Measurements from ENCODE around the gene NDUFS8. TPM values are rescaled to one million over a fixed set of nuclear protein-coding genes. Genes with fewer than 3 reads are reported as not detected.

Gene NDUFS8
- total and polyA plus RNA-seq, 2 of the 13 experiments (the other 11 are each of a cell fraction or from before 2014, with no cell fraction given), result 96.7 to 158 TPM

DNA sequence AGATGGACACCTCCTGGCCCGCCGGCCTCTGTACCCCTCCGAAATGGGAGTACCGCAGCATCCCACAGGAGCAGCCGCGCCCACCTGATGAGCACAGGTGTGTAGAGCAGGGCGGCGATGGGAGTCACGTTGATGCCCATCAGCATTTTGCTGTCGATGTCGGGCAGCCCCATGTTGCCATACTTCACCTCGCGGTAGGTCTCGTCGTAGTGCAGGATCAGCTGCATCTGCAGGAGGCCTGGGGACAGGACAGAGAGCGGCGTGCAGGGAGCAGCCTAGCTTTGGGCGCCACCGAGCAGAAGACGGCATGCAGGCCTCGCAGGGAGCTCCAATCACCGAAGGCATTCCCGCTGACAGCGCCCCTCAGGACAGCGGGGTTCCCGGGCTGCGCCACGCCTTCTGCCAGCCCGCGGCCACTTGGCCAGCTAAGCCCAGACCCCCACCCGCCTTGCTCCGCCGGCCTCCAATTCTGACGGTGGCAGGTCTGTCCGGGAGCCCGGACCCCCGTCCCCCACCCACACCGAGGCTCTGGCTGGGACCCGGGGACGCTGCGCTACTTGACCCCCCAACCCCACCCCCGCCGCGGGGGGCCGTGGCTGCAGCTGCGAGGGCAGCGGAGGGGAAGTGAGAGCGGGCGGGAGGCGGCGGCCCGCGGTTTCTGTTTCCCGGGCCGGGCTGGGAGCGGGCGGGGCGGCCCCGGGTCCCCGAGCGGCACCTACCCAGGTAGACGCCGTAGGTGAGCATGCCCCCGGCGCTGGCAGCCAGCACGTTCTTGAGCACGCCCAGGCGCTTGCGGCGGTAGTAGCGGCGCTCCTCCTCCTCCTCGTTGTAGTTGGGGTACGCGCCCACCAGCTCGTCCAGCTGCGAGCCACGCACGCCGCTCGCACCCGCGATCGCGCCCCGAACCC, 27.3 kb upstream of the NDUFS8 start:
- CTCF ChIA-PET (ENCODE audit: low intra/inter-chr PET ratio, low total read pairs), result no interaction called here
- POLR2A ChIA-PET, result interaction anchor here (1.4 kb wide), 1 partner anchor 35 kb away, joined by 3 read pairs; the partner anchor contains the start of gene TCIRG1
- no TSS peak for BruUV-seq (replicated peaks)
- TF ChIP-seq MTA1 (CRISPR knock-in tag; IDR thresholded peaks at IDR 0.05; ENCODE audit: borderline replicate concordance) (peak; percentile 29; the same call in 1 of the 2 replicates), EZH2 (conservative IDR thresholded peaks at IDR 0.05; ENCODE audit: low read depth, low read length) (no peak), REPIN1 (CRISPR knock-in tag; IDR thresholded peaks at IDR 0.05; ENCODE audit: borderline replicate concordance, low read depth) (no peak), ZNF674 (CRISPR knock-in tag; IDR thresholded peaks at IDR 0.05; ENCODE audit: low read depth) (no peak), SKI (IDR thresholded peaks at IDR 0.05; ENCODE audit: partially characterized antibody) (no peak), ZNF7 (CRISPR knock-in tag; IDR thresholded peaks at IDR 0.05) (no peak)
- TF ChIP-seq, protein P1, sequence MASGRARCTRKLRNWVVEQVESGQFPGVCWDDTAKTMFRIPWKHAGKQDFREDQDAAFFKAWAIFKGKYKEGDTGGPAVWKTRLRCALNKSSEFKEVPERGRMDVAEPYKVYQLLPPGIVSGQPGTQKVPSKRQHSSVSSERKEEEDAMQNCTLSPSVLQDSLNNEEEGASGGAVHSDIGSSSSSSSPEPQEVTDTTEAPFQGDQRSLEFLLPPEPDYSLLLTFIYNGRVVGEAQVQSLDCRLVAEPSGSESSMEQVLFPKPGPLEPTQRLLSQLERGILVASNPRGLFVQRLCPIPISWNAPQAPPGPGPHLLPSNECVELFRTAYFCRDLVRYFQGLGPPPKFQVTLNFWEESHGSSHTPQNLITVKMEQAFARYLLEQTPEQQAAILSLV (CRISPR knock-in tag; IDR thresholded peaks at IDR 0.05; ENCODE audit: borderline replicate concordance), result no peak
- TF ChIP-seq, protein P2, sequence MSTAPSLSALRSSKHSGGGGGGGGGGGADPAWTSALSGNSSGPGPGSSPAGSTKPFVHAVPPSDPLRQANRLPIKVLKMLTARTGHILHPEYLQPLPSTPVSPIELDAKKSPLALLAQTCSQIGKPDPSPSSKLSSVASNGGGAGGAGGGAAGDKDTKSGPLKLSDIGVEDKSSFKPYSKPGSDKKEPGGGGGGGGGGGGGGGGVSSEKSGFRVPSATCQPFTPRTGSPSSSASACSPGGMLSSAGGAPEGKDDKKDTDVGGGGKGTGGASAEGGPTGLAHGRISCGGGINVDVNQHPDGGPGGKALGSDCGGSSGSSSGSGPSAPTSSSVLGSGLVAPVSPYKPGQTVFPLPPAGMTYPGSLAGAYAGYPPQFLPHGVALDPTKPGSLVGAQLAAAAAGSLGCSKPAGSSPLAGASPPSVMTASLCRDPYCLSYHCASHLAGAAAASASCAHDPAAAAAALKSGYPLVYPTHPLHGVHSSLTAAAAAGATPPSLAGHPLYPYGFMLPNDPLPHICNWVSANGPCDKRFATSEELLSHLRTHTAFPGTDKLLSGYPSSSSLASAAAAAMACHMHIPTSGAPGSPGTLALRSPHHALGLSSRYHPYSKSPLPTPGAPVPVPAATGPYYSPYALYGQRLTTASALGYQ (CRISPR knock-in tag; IDR thresholded peaks at IDR 0.05), result no peak
- TF ChIP-seq, protein P3, sequence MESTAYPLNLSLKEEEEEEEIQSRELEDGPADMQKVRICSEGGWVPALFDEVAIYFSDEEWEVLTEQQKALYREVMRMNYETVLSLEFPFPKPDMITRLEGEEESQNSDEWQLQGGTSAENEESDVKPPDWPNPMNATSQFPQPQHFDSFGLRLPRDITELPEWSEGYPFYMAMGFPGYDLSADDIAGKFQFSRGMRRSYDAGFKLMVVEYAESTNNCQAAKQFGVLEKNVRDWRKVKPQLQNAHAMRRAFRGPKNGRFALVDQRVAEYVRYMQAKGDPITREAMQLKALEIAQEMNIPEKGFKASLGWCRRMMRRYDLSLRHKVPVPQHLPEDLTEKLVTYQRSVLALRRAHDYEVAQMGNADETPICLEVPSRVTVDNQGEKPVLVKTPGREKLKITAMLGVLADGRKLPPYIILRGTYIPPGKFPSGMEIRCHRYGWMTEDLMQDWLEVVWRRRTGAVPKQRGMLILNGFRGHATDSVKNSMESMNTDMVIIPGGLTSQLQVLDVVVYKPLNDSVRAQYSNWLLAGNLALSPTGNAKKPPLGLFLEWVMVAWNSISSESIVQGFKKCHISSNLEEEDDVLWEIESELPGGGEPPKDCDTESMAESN (CRISPR knock-in tag; conservative IDR thresholded peaks at IDR 0.05), result 0 out of 2 replicates have a peak, but pooled peaks have one; percentile 24
- TF ChIP-seq, protein P4, sequence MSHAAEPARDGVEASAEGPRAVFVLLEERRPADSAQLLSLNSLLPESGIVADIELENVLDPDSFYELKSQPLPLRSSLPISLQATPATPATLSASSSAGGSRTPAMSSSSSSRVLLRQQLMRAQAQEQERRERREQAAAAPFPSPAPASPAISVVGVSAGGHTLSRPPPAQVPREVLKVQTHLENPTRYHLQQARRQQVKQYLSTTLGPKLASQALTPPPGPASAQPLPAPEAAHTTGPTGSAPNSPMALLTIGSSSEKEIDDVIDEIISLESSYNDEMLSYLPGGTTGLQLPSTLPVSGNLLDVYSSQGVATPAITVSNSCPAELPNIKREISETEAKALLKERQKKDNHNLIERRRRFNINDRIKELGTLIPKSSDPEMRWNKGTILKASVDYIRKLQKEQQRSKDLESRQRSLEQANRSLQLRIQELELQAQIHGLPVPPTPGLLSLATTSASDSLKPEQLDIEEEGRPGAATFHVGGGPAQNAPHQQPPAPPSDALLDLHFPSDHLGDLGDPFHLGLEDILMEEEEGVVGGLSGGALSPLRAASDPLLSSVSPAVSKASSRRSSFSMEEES (CRISPR knock-in tag; IDR thresholded peaks at IDR 0.05), result no peak
- TF ChIP-seq, protein P5, sequence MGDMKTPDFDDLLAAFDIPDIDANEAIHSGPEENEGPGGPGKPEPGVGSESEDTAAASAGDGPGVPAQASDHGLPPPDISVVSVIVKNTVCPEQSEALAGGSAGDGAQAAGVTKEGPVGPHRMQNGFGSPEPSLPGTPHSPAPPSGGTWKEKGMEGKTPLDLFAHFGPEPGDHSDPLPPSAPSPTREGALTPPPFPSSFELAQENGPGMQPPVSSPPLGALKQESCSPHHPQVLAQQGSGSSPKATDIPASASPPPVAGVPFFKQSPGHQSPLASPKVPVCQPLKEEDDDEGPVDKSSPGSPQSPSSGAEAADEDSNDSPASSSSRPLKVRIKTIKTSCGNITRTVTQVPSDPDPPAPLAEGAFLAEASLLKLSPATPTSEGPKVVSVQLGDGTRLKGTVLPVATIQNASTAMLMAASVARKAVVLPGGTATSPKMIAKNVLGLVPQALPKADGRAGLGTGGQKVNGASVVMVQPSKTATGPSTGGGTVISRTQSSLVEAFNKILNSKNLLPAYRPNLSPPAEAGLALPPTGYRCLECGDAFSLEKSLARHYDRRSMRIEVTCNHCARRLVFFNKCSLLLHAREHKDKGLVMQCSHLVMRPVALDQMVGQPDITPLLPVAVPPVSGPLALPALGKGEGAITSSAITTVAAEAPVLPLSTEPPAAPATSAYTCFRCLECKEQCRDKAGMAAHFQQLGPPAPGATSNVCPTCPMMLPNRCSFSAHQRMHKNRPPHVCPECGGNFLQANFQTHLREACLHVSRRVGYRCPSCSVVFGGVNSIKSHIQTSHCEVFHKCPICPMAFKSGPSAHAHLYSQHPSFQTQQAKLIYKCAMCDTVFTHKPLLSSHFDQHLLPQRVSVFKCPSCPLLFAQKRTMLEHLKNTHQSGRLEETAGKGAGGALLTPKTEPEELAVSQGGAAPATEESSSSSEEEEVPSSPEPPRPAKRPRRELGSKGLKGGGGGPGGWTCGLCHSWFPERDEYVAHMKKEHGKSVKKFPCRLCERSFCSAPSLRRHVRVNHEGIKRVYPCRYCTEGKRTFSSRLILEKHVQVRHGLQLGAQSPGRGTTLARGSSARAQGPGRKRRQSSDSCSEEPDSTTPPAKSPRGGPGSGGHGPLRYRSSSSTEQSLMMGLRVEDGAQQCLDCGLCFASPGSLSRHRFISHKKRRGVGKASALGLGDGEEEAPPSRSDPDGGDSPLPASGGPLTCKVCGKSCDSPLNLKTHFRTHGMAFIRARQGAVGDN (CRISPR knock-in tag; IDR thresholded peaks at IDR 0.05), result peak; percentile 53

More for the DNA sequence above, 27.3 kb upstream of the NDUFS8 start:
- Histone ChIP-seq H2AFZ (ENCODE audit: low read length) (no peak overlapping the region), H3K36me3 (replicated peaks in 1 of 2; ENCODE audit: control insufficient read depth in 1 of 2, insufficient read depth in 2 of 2, low read length in 2 of 2) (no peaks in the 10 kb centered on the region), H3K27me3 (ENCODE audit: control insufficient read depth in 1 of 2, insufficient read depth in 2 of 2, low read length in 2 of 2) (no peaks in the 10 kb centered on the region), H4K20me1 (ENCODE audit: insufficient read depth, low read length) (no peaks in the 10 kb centered on the region), H3K4me1 (ENCODE audit: insufficient read depth, low read length) (peaks cover 54% of the 10 kb centered on the region), H3K9ac (ENCODE audit: insufficient read depth, low read depth, low read length) (peak overlapping the region; percentile 55; the same call in 1 of the 2 replicates), H3K27ac (ENCODE audit: extremely low read length, insufficient read depth, low read length) (no peak overlapping the region), H3K79me2 (ENCODE audit: insufficient read depth, low read length) (no peaks in the 10 kb centered on the region), H3K4me2 (ENCODE audit: low read depth, low read length) (peak overlapping the region; percentile 90), H3K9me3 (ENCODE audit: low read length) (no peaks in the 10 kb centered on the region), H3K4me3 (replicated peaks in 1 of 3; ENCODE audit: insufficient read depth in 1 of 3, low read depth in 2 of 3, low read length in 3 of 3) (peak overlapping the region; percentile 54 to 72 (median 61))
- ATAC-seq, result peak; percentile 23
- 79% methylated on average over 17 of the region's 86 CpGs for WGBS (ENCODE audit: low lambda C conversion rate)
- intact Hi-C loops (cut with micrococcal nuclease; ENCODE audit: unreplicated experiment) (no loop called here), in situ Hi-C loops (cut with HindIII; ENCODE audit: extremely low pct_ligation_motif_present, low pct_unique_long_range_greater_than_20kb) (no loop called here)
- no peak for DNase-seq (ENCODE audit: low spot score)
- FAIRE-seq, result no peak
